C1 segment of cervical spinal cord (tissue), 14 donors: ENCODE results near the gene RGL2.
"Not testable (repeated sequence)": the region's sequence is repeated elsewhere in the genome, so short reads cannot be mapped to it uniquely, and the experiment has no call there.

Experiments used
- DNase-seq, 14 donors: peaks; one replicate each; lab custom pipeline; 2025; lab: John Stamatoyannopoulos, UW

Gene RGL2

DNA sequence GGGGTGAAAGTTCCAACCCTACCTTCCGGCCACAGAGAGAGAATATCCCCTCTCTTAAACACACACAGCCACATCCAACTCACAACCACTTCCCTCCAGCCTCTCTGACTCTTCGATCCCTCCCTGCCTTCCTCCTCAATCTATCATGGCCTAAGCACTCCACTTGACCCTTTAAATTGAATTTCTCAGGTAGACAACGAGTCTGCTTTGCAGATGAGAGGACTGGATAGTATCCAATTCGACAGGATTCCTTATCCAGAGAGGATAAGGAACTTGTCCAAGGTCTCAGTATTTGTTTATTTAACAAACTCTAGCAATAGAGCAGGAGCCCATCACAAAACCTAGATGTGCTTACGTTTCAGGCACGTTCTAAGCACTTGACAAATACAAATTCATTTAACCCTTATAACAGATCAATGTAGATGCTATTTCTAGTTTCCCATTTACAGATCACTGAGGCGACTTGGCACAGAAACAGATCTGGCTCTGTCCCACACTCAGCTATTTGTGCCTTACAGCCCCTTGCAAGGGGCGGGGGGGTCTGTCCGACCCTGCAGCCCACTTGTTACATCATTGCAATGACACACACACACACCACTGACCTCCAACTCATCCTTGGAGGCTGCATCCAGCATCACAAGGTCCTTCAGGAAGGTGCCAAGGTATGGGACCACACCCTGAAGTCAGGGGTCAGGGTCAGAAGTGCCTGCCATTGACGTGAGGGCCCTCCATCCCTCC, 4.5 kb downstream of the RGL2 start:
- no peak for DNase-seq

DNA sequence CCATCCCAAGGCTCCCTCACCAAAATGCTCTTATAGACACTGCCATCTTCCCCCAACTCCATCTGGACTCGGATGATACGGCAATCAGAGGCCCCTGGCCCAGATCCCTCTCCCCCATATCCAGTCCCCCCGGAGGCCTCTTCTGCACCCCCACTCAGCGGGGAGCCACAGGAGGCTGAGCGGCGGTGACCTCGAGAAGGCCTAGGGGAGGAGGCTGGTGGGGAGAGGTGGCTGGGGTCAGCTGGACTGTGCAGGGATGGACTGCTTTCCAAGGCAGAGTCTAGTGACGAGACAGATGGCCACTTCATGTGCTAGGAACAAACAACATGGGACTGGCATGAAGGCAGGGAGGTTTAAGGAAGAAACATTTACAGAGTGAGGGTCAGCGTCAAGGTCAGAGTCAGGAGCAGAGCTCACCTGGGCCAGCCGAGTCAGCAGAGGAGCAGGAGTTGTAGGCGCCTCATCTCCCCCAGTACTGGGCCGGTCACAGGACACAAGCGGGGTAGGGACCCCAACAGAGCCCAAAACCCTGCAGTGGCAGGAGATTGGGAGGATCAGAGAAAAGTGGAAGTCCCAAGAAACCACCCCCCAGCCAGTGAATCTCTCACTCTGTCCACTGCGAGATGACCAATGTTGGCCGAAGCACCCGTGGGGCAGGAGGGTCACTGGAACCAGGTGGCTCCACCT, 5.6 kb downstream of the RGL2 start:
- no peak for DNase-seq

DNA sequence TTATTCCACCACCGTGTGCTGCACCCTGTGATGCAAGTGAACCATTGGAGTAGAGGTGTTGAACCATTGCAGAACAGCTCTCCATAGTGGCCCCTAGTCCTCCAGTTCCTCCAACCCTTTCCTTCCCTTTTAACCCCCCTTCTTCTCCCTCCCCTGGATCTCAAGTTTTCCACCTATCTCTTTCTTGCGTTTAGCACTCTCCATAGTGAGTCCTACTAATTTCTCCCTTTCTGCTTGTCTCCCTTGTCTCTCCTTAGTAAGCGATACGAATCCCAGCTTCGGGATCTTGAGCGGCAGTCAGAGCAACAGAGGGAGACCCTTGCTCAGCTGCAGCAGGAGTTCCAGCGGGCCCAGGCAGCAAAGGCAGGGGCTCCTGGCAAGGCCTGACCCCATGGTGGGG, 8.3 kb downstream of the RGL2 start:
- DNase-seq: no peak

DNA sequence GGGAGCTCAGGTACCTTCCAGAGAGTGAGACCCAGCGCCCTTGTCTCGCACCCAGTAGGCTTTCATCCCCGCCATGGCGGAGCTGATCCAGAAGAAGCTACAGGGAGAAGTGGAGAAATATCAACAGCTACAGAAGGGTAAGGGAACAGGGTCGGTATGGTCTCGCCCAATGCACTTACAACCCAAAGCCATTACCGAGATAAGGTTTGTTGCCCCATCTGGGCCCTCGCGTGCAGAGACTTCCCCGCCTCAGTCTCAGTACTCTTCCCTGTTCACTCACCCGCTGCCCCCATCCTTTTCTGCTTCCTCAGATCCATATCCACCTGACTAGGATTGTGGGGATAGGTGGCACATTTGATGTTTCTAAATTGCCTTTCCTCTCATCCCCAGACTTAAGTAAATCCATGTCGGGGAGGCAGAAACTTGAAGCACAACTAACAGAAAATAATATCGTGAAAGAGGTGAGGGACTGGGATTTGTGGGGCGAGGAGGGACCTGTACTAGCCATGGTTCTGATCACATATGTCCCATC, 8.9 kb downstream of the RGL2 start:
- DNase-seq: no peak

- peak in 13 of 14 donors; percentile 60 to 98 (median 90) for DNase-seq
Observed at GRCh38 chr6:33288921-33289783, 9.6 kb downstream of the RGL2 start, which contains the start of the genes PFDN6 and WDR46. Gene PFDN6 (plus strand): TSS chr6:33289601. CDS start chr6:33289857, 256 bp downstream. Gene WDR46 (minus strand): TSS chr6:33289239. CDS start chr6:33289170, 69 bp downstream.

- DNase-seq: no peak
Observed at GRCh38 chr6:33288141-33288920, 10.4 kb downstream of the RGL2 start.

DNA sequence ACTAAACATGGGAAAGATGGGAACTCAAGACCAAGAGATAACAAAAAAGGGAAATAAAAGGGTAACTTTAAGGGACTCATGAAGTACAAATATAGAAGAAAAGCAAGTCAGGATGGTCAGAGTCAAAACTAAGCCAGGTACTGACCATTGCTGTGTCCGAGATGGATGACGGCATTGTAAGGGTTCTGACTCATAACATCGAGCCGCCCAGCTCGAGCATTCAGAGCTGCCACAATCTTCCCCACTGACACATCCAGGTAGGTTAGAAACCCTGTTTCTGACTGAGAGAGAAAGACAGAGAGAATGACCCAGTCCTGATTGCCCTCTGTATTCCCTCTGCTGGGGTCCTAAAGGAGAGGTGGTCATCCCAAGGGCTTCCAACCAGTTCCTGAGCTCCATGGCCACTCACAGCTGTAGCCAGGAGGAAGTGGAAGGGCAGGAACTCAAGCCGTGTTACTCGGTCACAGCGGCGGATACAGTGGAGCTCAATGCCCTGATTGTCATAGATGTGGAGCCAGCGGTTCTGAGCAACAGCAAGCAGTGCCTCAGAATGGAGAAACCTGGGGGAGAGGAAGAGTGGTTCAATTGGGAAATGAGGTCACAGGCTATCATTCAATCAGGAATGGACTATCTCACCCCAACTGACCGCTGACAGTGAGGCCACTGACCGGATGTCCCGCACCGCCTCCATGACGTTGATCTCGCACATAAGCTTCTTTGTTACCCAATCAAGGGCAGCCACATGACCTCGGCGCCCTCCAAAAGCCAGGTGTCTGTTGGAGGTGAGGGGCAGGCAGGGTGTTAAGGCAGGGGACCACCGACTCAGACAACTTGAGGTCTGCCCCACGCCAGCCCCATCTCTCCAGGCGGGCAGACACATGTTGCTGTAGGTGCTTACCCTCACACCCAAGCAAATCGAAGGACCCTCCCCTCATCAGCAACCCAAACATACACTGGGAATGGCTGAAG, 11.5 kb downstream of the RGL2 start:
- no peak for DNase-seq

GRCh38 chr6:33285214-33285613, 13.5 kb downstream of the RGL2 start:
- DNase-seq: not testable (repeated sequence)

- no peak for DNase-seq
Observed at GRCh38 chr6:33280539-33280938, 18.2 kb downstream of the RGL2 start.

- DNase-seq: no peak
Observed at GRCh38 chr6:33279971-33280511, 18.7 kb downstream of the RGL2 start.

DNA sequence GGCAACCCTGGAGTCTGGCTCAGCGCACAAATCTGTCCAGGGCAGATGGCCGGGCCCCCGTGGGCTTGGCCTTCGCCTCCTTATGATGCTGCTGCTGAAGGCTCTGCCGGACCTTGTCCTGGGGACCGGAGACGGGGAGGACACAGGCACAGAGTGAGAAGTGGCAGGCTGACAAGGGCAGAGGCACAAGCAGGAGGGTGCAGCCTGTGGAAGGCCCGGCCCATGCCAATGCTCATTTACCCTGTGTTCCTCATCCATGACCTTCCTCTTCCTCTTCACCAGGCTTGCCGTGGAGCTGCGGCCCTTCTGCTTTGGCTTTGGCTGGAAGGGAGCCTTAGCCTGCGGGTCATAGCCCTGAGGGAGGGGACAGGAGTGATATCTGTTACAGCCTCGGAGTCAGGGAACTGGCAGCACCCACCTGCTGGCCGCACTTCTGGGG, 19.5 kb downstream of the RGL2 start:
- peak in 2 of 14 donors; percentile 21 to 81 for DNase-seq

DNA sequence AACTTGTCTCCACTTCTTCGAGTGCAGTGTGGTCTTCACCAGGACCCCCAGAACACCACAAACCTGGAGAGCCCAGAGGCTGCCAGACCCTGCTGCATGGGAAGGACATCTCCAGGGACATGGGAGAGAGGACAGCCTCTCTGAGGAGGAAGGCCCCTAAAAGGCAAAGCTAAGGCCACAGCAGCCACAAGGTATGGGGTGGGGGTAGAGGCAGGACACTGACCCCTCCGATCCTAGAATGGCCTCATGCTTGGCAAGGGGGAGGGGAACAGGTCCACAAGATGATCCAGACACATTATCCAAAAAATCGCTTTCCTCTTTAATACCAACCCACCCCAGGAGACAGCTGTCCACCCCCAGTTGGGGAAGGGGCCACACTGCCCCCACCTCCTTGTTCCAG, 19.9 kb downstream of the RGL2 start:
- DNase-seq: no peak

DNA sequence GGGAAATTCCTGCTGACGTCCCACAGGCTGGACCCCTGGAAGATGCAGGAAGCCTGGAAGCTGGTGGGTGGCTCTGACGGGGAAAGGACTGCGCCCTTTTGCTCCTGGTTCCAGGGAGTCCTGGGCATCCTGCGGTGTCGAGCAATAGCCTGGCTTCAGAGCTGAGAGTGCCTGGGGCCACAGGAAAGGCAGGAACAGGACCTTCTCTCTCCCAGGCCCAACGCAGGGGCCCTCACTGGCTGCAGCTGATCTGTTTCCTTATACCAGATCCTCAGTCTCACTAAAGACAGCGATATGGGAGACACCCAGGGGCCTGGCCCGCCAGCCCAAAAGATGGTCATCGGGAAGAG, 20.4 kb downstream of the RGL2 start:
- DNase-seq: no peak

DNA sequence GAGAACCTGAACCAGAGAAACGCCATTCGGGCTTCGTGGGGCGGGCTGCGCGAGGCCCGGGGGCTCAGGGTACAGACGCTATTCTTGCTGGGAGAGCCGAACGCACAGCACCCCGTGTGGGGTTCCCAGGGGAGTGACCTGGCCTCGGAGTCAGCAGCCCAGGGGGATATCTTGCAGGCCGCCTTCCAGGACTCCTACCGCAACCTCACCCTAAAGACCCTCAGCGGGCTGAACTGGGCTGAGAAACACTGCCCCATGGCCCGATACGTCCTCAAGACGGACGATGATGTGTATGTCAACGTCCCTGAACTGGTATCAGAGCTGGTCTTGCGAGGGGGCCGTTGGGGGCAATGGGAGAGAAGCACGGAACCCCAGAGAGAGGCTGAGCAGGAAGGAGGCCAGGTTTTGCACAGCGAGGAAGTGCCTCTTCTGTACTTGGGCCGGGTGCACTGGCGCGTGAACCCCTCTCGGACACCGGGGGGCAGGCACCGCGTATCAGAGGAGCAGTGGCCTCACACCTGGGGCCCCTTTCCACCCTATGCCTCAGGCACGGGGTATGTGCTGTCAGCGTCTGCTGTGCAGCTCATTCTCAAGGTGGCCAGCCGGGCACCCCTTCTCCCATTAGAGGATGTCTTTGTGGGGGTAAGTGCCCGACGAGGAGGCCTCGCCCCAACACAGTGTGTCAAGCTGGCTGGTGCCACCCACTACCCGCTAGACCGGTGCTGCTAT, 20.9 kb downstream of the RGL2 start:
- peak in 1 of 14 donors; percentile 32 for DNase-seq

GRCh38 chr6:33276864-33277662, 21.7 kb downstream of the RGL2 start, which contains the start of gene B3GALT4:
Gene B3GALT4 (plus strand): TSS chr6:33277123. CDS start chr6:33277420, 297 bp downstream.
- DNase-seq: peak in 12 of 14 donors; percentile 12 to 78 (median 58)

DNA sequence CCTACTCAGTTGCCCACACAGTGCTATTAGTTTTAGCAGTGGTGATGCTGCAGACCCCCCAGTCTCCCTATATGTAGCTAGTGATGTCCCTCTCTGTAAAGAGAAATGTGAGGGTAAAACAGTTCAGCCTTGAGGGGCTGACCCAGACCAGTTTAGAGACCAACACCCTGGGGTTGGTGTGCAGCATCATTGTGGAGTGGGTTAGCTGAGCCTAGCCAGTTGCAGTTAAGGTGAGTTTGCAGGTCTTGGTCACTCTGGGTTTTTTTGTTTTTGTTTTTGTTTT, 22.2 kb downstream of the RGL2 start:
- DNase-seq: no peak

DNA sequence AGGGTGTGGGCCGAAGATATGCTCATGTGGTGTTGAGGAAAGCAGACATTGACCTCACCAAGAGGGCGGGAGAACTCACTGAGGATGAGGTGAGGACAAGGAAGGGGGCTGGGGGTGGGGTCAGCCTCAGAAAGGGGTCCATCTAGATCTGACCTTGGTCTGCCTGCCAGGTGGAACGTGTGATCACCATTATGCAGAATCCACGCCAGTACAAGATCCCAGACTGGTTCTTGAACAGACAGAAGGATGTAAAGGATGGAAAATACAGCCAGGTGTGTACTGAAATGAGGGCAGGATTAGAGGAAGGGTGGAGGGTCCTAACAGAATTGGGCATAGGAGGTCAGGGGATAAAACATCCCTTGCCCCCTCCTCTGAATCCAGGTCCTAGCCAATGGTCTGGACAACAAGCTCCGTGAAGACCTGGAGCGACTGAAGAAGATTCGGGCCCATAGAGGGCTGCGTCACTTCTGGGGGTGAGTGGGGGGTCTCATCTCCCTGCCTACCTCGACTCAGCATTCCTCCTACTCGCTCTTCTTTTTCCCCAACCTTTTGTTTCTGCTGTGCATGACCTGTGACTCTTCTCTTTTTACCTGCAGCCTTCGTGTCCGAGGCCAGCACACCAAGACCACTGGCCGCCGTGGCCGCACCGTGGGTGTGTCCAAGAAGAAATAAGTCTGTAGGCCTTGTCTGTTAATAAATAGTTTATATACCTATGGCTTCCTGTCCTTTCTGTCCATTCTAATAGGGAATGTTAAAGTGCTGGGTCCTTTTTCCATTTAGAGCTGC, 22.8 kb downstream of the RGL2 start:
- DNase-seq: not testable (repeated sequence)
